Cardiac muscle cell (in vitro differentiated cells and primary cell): ENCODE data around the gene FSHR. TPM values are rescaled to one million over a fixed set of nuclear protein-coding genes. Genes with fewer than 3 reads are reported as not detected.

Experiments
- DNase-seq, 2 donors: peaks; one replicate each; pipeline versions ENCODE4 v3.0.0 to v3.0.0-alpha.2; 2010 to 2017; ENCODE audit warnings: low read depth in 1 of 2, low spot score in 1 of 2
- H3K27ac ChIP-seq: fragments of 200-600 bp; sonication (generic); 2 replicates; pipeline ENCODE4 v1.5.1; 2016
- H3K27me3 ChIP-seq: fragments of 200-600 bp; sonication (generic); 2 replicates; pipeline ENCODE4 v1.6.0; 2016; ENCODE audit warnings: control low read depth
- H3K36me3 ChIP-seq: fragments of 200-600 bp; sonication (generic); 2 replicates; pipeline ENCODE4 v1.5.1; 2016; ENCODE audit warnings: control low read depth
- H3K4me1 ChIP-seq: fragments of 200-600 bp; sonication (generic); 2 replicates; pipeline ENCODE4 v1.8.1; 2017; ENCODE audit warnings: low read depth, mild to moderate bottlenecking, mixed run types
- H3K4me3 ChIP-seq: fragments of 200-600 bp; sonication (generic); 2 replicates; pipeline ENCODE4 v1.5.1; 2016; ENCODE audit warnings: mild to moderate bottlenecking
- H3K9me3 ChIP-seq: fragments of 200-600 bp; sonication (generic); 2 replicates; pipeline ENCODE4 v1.5.1; 2017; ENCODE audit warnings: low read depth, mild to moderate bottlenecking, control low read depth
- polyA plus RNA-seq: library from polyadenylated mRNA; unstranded; fragments of >200 nt; fragmentation: Nextera tagmentation; extraction: Ambion mirVana; gene quantifications from 2 replicates; pipeline ENCODE4 v1.2.1, GENCODE V29; 2016
- total RNA-seq: library from RNA; depleted of rRNA; stranded (reverse); fragments of >200 nt; gene quantifications from 2 replicates; pipeline ENCODE4 v1.2.3, GENCODE V29; 2016
- TF ChIP-seq, protein P1 (sequence below): IDR thresholded peaks from 2 replicates; pipeline ENCODE4 v1.5.1; 2012; ENCODE audit warnings: low read depth, mild to moderate bottlenecking, low read length

Gene FSHR
- total and polyA plus RNA-seq, 2 experiments from 2014 or later: 0.95 to 2.2 TPM

DNA sequence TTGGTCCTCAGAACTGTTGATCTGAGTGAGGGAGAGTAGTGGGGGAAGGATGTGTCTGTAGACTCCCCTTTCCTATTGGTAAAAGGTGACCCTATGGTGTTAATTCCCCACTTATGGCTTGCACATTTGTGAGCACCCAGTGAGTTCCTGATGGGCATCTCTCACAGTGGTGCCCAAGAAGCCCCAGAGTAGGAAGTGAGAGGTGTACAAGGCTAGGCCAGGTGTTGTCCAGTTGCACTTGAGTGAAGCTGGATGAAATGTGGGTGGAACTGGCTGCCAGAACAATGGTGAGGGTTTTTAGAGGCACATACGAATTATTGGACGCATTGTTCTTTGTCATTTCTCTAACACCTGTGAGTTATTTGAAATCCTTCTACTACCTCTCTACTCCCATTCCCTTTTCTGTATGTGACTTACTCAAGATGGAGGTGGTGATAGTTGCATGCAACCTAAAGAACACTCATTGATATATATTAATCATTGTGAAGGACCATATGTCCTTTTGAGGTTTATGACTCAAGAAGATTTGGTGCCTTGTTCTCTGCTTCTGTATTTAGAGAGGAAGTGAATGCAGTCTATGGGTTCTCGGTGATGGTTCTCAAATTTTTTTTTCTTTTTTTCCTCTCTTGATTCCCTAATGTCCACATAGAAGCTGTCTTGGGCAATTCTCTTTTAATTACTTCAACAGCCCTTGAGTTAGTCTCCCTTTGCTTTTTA, 162.7 kb downstream of the FSHR start:
- H3K4me3 ChIP-seq: no peak overlapping the region
- DNase-seq: no peak
- no peaks in the 10 kb centered on the region for H3K27me3 ChIP-seq
- H3K9me3 ChIP-seq: no peaks in the 10 kb centered on the region
- no peak overlapping the region for H3K27ac ChIP-seq
- TF ChIP-seq, protein P1, sequence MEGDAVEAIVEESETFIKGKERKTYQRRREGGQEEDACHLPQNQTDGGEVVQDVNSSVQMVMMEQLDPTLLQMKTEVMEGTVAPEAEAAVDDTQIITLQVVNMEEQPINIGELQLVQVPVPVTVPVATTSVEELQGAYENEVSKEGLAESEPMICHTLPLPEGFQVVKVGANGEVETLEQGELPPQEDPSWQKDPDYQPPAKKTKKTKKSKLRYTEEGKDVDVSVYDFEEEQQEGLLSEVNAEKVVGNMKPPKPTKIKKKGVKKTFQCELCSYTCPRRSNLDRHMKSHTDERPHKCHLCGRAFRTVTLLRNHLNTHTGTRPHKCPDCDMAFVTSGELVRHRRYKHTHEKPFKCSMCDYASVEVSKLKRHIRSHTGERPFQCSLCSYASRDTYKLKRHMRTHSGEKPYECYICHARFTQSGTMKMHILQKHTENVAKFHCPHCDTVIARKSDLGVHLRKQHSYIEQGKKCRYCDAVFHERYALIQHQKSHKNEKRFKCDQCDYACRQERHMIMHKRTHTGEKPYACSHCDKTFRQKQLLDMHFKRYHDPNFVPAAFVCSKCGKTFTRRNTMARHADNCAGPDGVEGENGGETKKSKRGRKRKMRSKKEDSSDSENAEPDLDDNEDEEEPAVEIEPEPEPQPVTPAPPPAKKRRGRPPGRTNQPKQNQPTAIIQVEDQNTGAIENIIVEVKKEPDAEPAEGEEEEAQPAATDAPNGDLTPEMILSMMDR: no peak
- H3K4me1 ChIP-seq: no peaks in the 10 kb centered on the region
- no peaks in the 10 kb centered on the region for H3K36me3 ChIP-seq

DNA sequence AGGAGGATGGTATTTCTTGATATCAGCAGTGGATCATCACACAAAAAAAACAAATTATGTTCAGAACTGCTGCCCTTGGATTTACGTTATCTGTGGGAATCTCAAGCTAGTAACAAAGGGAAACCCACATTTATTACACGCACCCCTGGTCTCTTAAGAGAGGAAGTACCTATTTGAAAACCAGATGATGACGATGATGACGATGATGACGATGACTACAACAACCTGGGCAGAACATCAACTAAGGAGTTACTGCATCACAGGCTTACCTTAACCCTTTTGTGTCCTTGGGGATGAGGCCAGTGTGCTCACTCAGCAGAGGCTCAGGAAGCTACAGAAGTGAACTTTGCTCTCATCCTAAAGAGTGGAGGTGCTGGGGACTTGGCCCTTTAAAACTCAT, 169.4 kb downstream of the FSHR start:
- H3K4me3 ChIP-seq: no peak overlapping the region
- no peaks in the 10 kb centered on the region for H3K27me3 ChIP-seq
- TF ChIP-seq, protein P1: no peak
- H3K9me3 ChIP-seq: no peaks in the 10 kb centered on the region
- no peak overlapping the region for H3K27ac ChIP-seq
- H3K4me1 ChIP-seq: no peaks in the 10 kb centered on the region
- no peak for DNase-seq
- H3K36me3 ChIP-seq: no peaks in the 10 kb centered on the region

DNA sequence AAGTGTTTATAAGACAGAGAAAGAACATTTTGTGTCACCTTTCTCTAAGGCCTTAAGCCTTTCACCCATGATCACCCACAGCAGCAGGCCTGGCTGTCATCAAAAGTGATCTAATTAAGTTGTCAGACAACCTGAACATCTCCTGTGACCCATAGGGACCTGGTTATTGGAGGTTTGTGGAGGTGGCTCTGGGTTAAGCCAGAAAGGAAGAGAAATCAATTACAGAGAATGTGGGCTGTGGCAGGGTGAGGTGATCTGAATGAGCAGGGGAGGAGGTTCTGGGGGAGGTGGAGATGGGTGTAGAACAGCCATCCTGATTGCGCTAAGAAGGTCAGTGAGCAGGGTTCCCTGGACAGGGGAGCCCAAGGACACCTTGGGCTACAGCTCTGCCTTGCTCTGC, 170.8 kb downstream of the FSHR start:
- no peak overlapping the region for H3K27ac ChIP-seq
- H3K36me3 ChIP-seq: no peaks in the 10 kb centered on the region
- no peaks in the 10 kb centered on the region for H3K4me1 ChIP-seq
- H3K9me3 ChIP-seq: no peaks in the 10 kb centered on the region
- no peak overlapping the region for H3K4me3 ChIP-seq
- TF ChIP-seq, protein P1: no peak
- no peak for DNase-seq
- no peaks in the 10 kb centered on the region for H3K27me3 ChIP-seq

DNA sequence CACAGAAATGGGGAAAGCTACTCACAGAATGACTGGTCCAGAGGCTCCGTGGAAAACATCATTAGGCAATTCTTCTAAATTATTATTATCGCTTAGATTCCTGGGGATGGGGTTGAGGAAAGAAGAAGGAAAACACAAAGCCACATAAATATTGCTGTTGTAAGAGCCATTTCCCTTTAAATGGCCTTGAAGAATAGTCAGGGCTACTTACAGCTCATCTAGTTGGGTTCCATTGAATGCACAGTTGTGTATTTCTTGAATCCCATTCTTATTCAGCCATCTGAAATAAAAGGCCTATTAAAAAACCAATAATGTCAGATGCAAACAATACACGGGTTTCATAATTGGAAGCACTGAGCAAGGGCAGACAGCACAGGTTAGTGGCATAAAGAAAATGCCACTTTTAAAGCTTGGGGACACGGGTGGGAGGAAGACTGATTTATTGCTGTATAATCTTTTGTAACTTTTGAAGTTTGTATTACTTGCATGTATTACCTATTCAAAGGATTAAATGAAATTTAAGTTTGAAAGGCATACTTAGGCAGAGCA, 171.4 kb downstream of the FSHR start:
- Histone ChIP-seq H3K36me3 (no peaks in the 10 kb centered on the region), H3K27me3 (no peaks in the 10 kb centered on the region), H3K27ac (no peak overlapping the region), H3K4me1 (no peaks in the 10 kb centered on the region), H3K9me3 (no peaks in the 10 kb centered on the region), H3K4me3 (no peak overlapping the region)
- TF ChIP-seq, protein P1: no peak
- DNase-seq: no peak

DNA sequence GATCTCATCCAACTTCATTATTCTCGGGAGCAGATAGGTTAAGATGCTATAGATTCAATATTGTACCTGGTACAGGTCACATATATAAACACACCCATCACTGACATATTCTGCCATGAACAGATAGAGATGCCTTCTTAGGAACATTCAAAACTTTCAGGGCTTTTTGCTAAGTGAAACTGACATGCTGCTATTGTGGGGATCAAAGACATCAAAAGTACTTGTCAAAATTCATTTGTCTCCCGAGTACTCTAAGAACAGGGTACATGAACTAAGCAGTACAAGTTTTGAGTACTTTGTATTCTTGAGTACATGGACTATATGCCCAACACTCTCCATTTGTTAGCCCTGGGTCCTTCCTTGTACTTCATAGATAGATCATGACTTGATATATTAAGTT, 173.5 kb downstream of the FSHR start:
- no peaks in the 10 kb centered on the region for H3K9me3 ChIP-seq
- H3K36me3 ChIP-seq: no peaks in the 10 kb centered on the region
- TF ChIP-seq, protein P1: no peak
- no peak overlapping the region for H3K27ac ChIP-seq
- H3K4me3 ChIP-seq: no peak overlapping the region
- H3K27me3 ChIP-seq: no peaks in the 10 kb centered on the region
- H3K4me1 ChIP-seq: no peaks in the 10 kb centered on the region
- DNase-seq: no peak
